DND-41 (cell line): Measurements from ENCODE around the gene RAD51B.

Experiments
- ATAC-seq: fragments of 200-7000 bp; cut with Tn5 transposase; 3 replicates; pipeline ENCODE4 v1.9.1; 2021; ENCODE audit warnings: low read depth; ENCODE audit not compliant: insufficient read depth
- DNase-seq: peaks from one replicate; pipeline ENCODE4 v3.0.0-alpha.2; 2020
- H2AFZ ChIP-seq: 2 replicates; pipeline ENCODE4 v1.6.0; 2012; ENCODE audit warnings: low read depth, low read length
- H3K27ac ChIP-seq: 2 replicates; pipeline ENCODE4 v1.5.1; 2012; ENCODE audit warnings: low read length, inconsistent platforms
- H3K27me3 ChIP-seq: fragments of 200-600 bp; sonication (generic); 2 replicates; pipeline ENCODE4 v1.6.0; 2012; ENCODE audit warnings: low read length, mild to moderate bottlenecking, inconsistent platforms; ENCODE audit not compliant: insufficient read depth, poor library complexity
- H3K36me3 ChIP-seq: 2 replicates; pipeline ENCODE4 v1.5.1; 2012; ENCODE audit warnings: low read length, inconsistent platforms; ENCODE audit not compliant: insufficient read depth
- H3K4me1 ChIP-seq: 2 replicates; pipeline ENCODE4 v1.5.1; 2012; ENCODE audit warnings: mild to moderate bottlenecking, low read length; ENCODE audit not compliant: insufficient read depth
- H3K4me2 ChIP-seq: 2 replicates; pipeline ENCODE4 v1.6.0; 2012; ENCODE audit warnings: mild to moderate bottlenecking, moderate library complexity, low read length, inconsistent platforms; ENCODE audit not compliant: insufficient read depth
- H3K4me3 ChIP-seq, 2 experiments: fragments of 200-600 bp in 1 of 2; shearing (Covaris generic) in 1 of 2; 2 replicates each; pipeline ENCODE4 v1.5.1; 2012 to 2016; ENCODE audit warnings: inconsistent platforms in 2 of 2, low read length in 2 of 2, mild to moderate bottlenecking in 2 of 2, low read depth in 1 of 2, moderate library complexity in 1 of 2
- H3K79me2 ChIP-seq: 2 replicates; pipeline ENCODE4 v1.6.0; 2012; ENCODE audit warnings: low read length, inconsistent platforms; ENCODE audit not compliant: insufficient read depth
- H3K9ac ChIP-seq: 2 replicates; pipeline ENCODE4 v1.6.0; 2012; ENCODE audit warnings: low read depth, mild to moderate bottlenecking, inconsistent platforms, low read length, moderate library complexity
- H3K9me3 ChIP-seq: 2 replicates; pipeline ENCODE4 v1.5.1; 2012; ENCODE audit warnings: low read length, moderate library complexity, mild to moderate bottlenecking, inconsistent platforms; ENCODE audit not compliant: insufficient read depth, severe bottlenecking
- H4K20me1 ChIP-seq: 2 replicates; pipeline ENCODE4 v1.6.0; 2012; ENCODE audit warnings: low read length; ENCODE audit not compliant: insufficient read depth
- CTCF ChIP-seq: IDR thresholded peaks from 2 replicates; pipeline ENCODE4 v1.5.1; 2012; ENCODE audit warnings: borderline replicate concordance, low read length, moderate library complexity, mild to moderate bottlenecking; ENCODE audit not compliant: poor library complexity, severe bottlenecking; ENCODE audit errors: extremely low read depth
- EZH2 ChIP-seq: IDR thresholded peaks from 3 replicates; pipeline ENCODE4 v1.6.1; 2012; ENCODE audit warnings: borderline replicate concordance, low read depth, mild to moderate bottlenecking, moderate library complexity, low read length, inconsistent platforms; ENCODE audit not compliant: severe bottlenecking

RAD51B gene

GRCh38 chr14:68632054-68632895 is 812.7 kb downstream of the RAD51B start:
- ATAC-seq (no peak), DNase-seq (no peak)
- Histone ChIP-seq H3K79me2 (no peaks in the 10 kb centered on the region), H3K27me3 (no peaks in the 10 kb centered on the region), H3K4me3 (no peak overlapping the region), H4K20me1 (no peaks in the 10 kb centered on the region), H2AFZ (no peak overlapping the region), H3K4me1 (no peaks in the 10 kb centered on the region), H3K4me2 (no peak overlapping the region), H3K9me3 (no peaks in the 10 kb centered on the region), H3K27ac (no peak overlapping the region), H3K36me3 (no peaks in the 10 kb centered on the region), H3K9ac (no peak overlapping the region)
- TF ChIP-seq EZH2: no peak
- no peak for TF ChIP-seq CTCF

- H3K27ac ChIP-seq: no peak overlapping the region
- H3K36me3 ChIP-seq: no peaks in the 10 kb centered on the region
- ATAC-seq (no peak), DNase-seq (no peak)
- H2AFZ ChIP-seq: no peak overlapping the region
- no peaks in the 10 kb centered on the region for H4K20me1 ChIP-seq
- no peaks in the 10 kb centered on the region for H3K79me2 ChIP-seq
- no peaks in the 10 kb centered on the region for H3K4me1 ChIP-seq
- H3K4me3 ChIP-seq: no peak overlapping the region
- no peak overlapping the region for H3K9ac ChIP-seq
- TF ChIP-seq CTCF (no peak), EZH2 (no peak)
- H3K27me3 ChIP-seq: no peaks in the 10 kb centered on the region
- H3K4me2 ChIP-seq: no peak overlapping the region
- H3K9me3 ChIP-seq: no peaks in the 10 kb centered on the region
Observed at GRCh38 chr14:68633131-68633991, 813.8 kb downstream of the RAD51B start.

- Histone ChIP-seq H3K4me1 (no peaks in the 10 kb centered on the region), H3K79me2 (no peaks in the 10 kb centered on the region), H3K4me2 (no peak overlapping the region), H4K20me1 (no peaks in the 10 kb centered on the region), H3K36me3 (no peaks in the 10 kb centered on the region), H3K9ac (no peak overlapping the region), H3K4me3 (no peak overlapping the region), H3K9me3 (no peaks in the 10 kb centered on the region), H2AFZ (no peak overlapping the region), H3K27ac (no peak overlapping the region), H3K27me3 (no peaks in the 10 kb centered on the region)
- no peak for DNase-seq
- no peak for TF ChIP-seq CTCF
- TF ChIP-seq EZH2: no peak
- no peak for ATAC-seq
Observed at GRCh38 chr14:68634332-68634731, 814.8 kb downstream of the RAD51B start.
